A673 (cell line): ENCODE measurements around the gene CCSER1. TPM values are rescaled to one million over a fixed set of nuclear protein-coding genes. Genes with fewer than 3 reads are reported as not detected.

Experiments used
- BruUV-seq: library from RNA; stranded (reverse); fragments of 400-500 nt; replicated peaks from 2 replicates; lab custom pipeline; 2021; lab: Mats Ljungman, UMichigan
- CTCF ChIA-PET: fragments of 300-600 bp; sonication (Branson Sonifier 250); formaldehyde crosslinking; loops from one replicate; lab custom pipeline; 2022; ENCODE audit warnings: antibody characterized with exemption; lab: Charles Lee
- POLR2A ChIA-PET: fragments of 300-600 bp; sonication (Branson Sonifier 250); formaldehyde crosslinking; loops from one replicate; lab custom pipeline; 2022; ENCODE audit warnings: antibody characterized with exemption; ENCODE audit not compliant: low non-redundant PET; lab: Charles Lee
- DNase-seq: peaks from one replicate; pipeline ENCODE4 v3.0.0-alpha.2; 2015; ENCODE audit warnings: low spot score
- H3K27ac ChIP-seq: fragments of 200-600 bp; sonication (generic); 2 replicates; pipeline ENCODE4 v1.5.1; 2016; ENCODE audit warnings: mixed run types, low read depth, mild to moderate bottlenecking, mixed read lengths, antibody characterized with exemption, low read length; ENCODE audit not compliant: poor library complexity, severe bottlenecking
- H3K27me3 ChIP-seq: fragments of 200-600 bp; sonication (generic); replicated peaks from 2 replicates; pipeline ENCODE4 v1.6.1; 2017; ENCODE audit warnings: mixed run types, low read depth, mild to moderate bottlenecking, mixed read lengths, antibody characterized with exemption, low read length; ENCODE audit not compliant: insufficient read depth, poor library complexity
- H3K36me3 ChIP-seq: fragments of 200-600 bp; sonication (generic); 2 replicates; pipeline ENCODE4 v1.6.1; 2016; ENCODE audit warnings: mixed run types, mild to moderate bottlenecking, mixed read lengths, antibody characterized with exemption, low read length; ENCODE audit not compliant: insufficient read depth, poor library complexity, severe bottlenecking
- H3K4me1 ChIP-seq: fragments of 200-600 bp; sonication (generic); 2 replicates; pipeline ENCODE4 v1.6.1; 2017; ENCODE audit warnings: mixed run types, mild to moderate bottlenecking, mixed read lengths, antibody characterized with exemption, low read length; ENCODE audit not compliant: insufficient read depth, poor library complexity, severe bottlenecking
- H3K4me3 ChIP-seq: fragments of 200-600 bp; sonication (generic); 2 replicates; pipeline ENCODE4 v1.5.1; 2016; ENCODE audit warnings: low read depth, mixed run types, mild to moderate bottlenecking, mixed read lengths, low read length; ENCODE audit not compliant: poor library complexity, severe bottlenecking
- H3K9me3 ChIP-seq: fragments of 200-600 bp; sonication (generic); 2 replicates; pipeline ENCODE4 v1.6.1; 2016; ENCODE audit warnings: mixed run types, low read depth, mild to moderate bottlenecking, mixed read lengths, antibody characterized with exemption, low read length; ENCODE audit not compliant: poor library complexity, severe bottlenecking
- EZH2 ChIP-seq: fragments of 200-600 bp; sonication (generic); IDR thresholded peaks from 2 replicates; pipeline ENCODE4 v1.6.1; 2017; ENCODE audit warnings: borderline replicate concordance, low read depth, mild to moderate bottlenecking, mixed read lengths, antibody characterized with exemption, low read length; ENCODE audit not compliant: poor library complexity, severe bottlenecking
- intact Hi-C: fragments of 100-400 bp; cut with micrococcal nuclease; formaldehyde crosslinking; loops from one replicate; pipeline ENCODE4 v1.10.0; 2022; ENCODE audit not compliant: unreplicated experiment
- total RNA-seq: library from RNA; stranded (reverse); gene quantifications from 2 replicates; pipeline ENCODE4 v1.2.3, GENCODE V29; 2021
- TF ChIP-seq, protein P1 (sequence below): fragments of 300-800, 200-600 bp; sonication (generic); conservative IDR thresholded peaks from 2 replicates; pipeline ENCODE4 v1.5.1; 2017; ENCODE audit warnings: low read depth, mild to moderate bottlenecking, antibody characterized with exemption, low read length, moderate library complexity, mixed read lengths

CCSER1 gene
- total RNA-seq, 1 experiment from 2014 or later = not detected

DNA sequence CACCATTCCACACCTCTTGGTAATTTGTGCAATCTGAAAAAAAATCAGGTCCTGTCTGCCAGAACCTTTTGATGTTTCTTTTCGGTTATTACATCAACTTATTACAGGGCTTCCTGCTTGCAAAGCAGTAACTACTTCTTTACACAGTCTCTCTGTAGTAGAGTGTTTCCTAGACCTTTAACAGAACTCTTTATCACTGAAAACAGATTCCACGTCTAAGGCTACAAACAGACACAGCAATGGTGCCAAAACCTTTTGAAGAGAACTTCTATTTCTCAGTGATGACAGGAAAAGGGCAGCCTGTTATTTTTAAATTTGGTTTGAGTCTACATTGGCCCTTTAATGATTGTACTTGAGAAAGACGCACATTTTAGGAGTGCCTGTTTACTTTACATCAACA is 1463.1 kb downstream of the CCSER1 start:
- Histone ChIP-seq H3K27ac (no peak overlapping the region), H3K27me3 (no peaks in the 10 kb centered on the region), H3K4me3 (no peak overlapping the region), H3K9me3 (no peaks in the 10 kb centered on the region), H3K4me1 (no peaks in the 10 kb centered on the region), H3K36me3 (no peaks in the 10 kb centered on the region)
- ChIA-PET POLR2A (no interaction called here), CTCF (no interaction called here)
- BruUV-seq = no TSS peak
- TF ChIP-seq, protein P1, sequence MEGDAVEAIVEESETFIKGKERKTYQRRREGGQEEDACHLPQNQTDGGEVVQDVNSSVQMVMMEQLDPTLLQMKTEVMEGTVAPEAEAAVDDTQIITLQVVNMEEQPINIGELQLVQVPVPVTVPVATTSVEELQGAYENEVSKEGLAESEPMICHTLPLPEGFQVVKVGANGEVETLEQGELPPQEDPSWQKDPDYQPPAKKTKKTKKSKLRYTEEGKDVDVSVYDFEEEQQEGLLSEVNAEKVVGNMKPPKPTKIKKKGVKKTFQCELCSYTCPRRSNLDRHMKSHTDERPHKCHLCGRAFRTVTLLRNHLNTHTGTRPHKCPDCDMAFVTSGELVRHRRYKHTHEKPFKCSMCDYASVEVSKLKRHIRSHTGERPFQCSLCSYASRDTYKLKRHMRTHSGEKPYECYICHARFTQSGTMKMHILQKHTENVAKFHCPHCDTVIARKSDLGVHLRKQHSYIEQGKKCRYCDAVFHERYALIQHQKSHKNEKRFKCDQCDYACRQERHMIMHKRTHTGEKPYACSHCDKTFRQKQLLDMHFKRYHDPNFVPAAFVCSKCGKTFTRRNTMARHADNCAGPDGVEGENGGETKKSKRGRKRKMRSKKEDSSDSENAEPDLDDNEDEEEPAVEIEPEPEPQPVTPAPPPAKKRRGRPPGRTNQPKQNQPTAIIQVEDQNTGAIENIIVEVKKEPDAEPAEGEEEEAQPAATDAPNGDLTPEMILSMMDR = no peak
- no peak for TF ChIP-seq EZH2
- intact Hi-C loops = no loop called here
- DNase-seq = no peak

DNA sequence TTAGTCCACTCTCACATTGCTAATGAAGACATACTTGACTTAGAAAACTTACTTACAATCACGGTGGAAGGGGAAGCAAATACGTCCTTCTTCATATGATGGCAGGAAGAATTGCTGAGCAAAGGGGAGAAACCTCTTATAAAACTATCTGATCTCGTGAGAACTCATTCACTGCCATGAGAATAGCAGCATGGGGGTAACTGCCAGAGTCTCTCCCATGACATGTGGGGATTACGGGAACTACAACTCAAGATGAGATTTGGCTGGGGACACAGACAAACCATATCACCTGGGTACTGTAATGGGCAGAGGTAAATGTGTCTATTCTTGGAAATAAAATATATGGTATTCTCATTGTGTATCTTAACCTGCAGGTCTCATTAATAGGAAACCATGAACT is 1464.9 kb downstream of the CCSER1 start:
- POLR2A ChIA-PET = no interaction called here
- intact Hi-C loops = no loop called here
- no peak overlapping the region for H3K27ac ChIP-seq
- TF ChIP-seq, protein P1 = no peak
- TF ChIP-seq EZH2 = no peak
- CTCF ChIA-PET = no interaction called here
- H3K4me1 ChIP-seq = no peaks in the 10 kb centered on the region
- DNase-seq = no peak
- no peak overlapping the region for H3K4me3 ChIP-seq
- no TSS peak for BruUV-seq
- H3K27me3 ChIP-seq = no peaks in the 10 kb centered on the region
- H3K36me3 ChIP-seq = no peaks in the 10 kb centered on the region
- no peaks in the 10 kb centered on the region for H3K9me3 ChIP-seq

DNA sequence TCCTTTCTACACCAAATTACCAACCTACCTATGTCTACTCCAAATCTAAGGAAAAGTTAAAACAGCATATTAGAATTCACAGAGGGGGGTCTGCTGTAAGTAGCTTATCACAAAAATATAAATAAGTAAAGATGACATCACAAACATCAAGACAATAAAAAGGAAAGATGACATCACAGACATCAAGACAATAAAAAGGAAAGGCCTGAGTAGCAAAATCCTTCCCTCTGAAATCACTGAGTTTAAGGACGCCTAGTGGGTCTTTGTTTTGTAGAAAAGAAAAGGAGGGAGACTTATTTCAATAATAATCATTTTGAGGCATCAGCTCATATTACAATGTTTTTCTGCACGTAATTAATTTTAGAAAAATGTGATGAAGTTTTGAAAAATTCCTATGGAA is 1469.5 kb downstream of the CCSER1 start:
- intact Hi-C loops = no loop called here
- Histone ChIP-seq H3K4me1 (no peaks in the 10 kb centered on the region), H3K9me3 (no peaks in the 10 kb centered on the region), H3K36me3 (no peaks in the 10 kb centered on the region), H3K27ac (no peak overlapping the region), H3K4me3 (no peak overlapping the region), H3K27me3 (no peaks in the 10 kb centered on the region)
- TF ChIP-seq EZH2 = no peak
- TF ChIP-seq, protein P1 = no peak
- no TSS peak for BruUV-seq
- ChIA-PET CTCF (no interaction called here), POLR2A (no interaction called here)
- no peak for DNase-seq
